HG03442 (cell line): Measurements from ENCODE around the gene MKLN1.

ENCODE experiments used
- ATAC-seq: cut with Tn5 transposase; IDR thresholded peaks from one replicate; pipeline ENCODE4 v1.9.1; 2021; ENCODE audit warnings: mild to moderate bottlenecking, moderate library complexity; ENCODE audit not compliant: unreplicated experiment

Gene MKLN1

GRCh38 chr7:131346885-131347592, 19.4 kb downstream of the MKLN1 start:
- ATAC-seq = no peak

- no peak for ATAC-seq
These were observed 24.4 kb downstream of the MKLN1 start for GRCh38 chr7:131352032-131352431.

GRCh38 chr7:131354390-131354789, 26.7 kb downstream of the MKLN1 start:
- no peak for ATAC-seq

GRCh38 chr7:131355917-131356777, 28.5 kb downstream of the MKLN1 start:
- no peak for ATAC-seq

- ATAC-seq = no peak
These were observed 29.7 kb downstream of the MKLN1 start for GRCh38 chr7:131357282-131357880.

GRCh38 chr7:131358636-131359035, 31.0 kb downstream of the MKLN1 start:
- no peak for ATAC-seq

- ATAC-seq = no peak
These were observed 31.6 kb downstream of the MKLN1 start for GRCh38 chr7:131359136-131359776.

GRCh38 chr7:131363719-131364118, 36.0 kb downstream of the MKLN1 start:
- ATAC-seq = no peak

- ATAC-seq = no peak
These were observed 37.2 kb downstream of the MKLN1 start for GRCh38 chr7:131364767-131365344.

- ATAC-seq = no peak
These were observed 38.2 kb downstream of the MKLN1 start for GRCh38 chr7:131365838-131366237.

GRCh38 chr7:131369354-131369753, 41.7 kb downstream of the MKLN1 start:
- ATAC-seq = no peak

- ATAC-seq = peak; percentile 58
These were observed 42.9 kb downstream of the MKLN1 start for GRCh38 chr7:131370523-131370968.

GRCh38 chr7:131371411-131371810, 43.7 kb downstream of the MKLN1 start:
- ATAC-seq = no peak

- ATAC-seq = no peak
These were observed 44.9 kb downstream of the MKLN1 start for GRCh38 chr7:131372554-131372953.

GRCh38 chr7:131374821-131375220, 47.1 kb downstream of the MKLN1 start:
- ATAC-seq = no peak

GRCh38 chr7:131381069-131381838, 53.6 kb downstream of the MKLN1 start:
- ATAC-seq = no peak

- no peak for ATAC-seq
These were observed 56.0 kb downstream of the MKLN1 start for GRCh38 chr7:131383417-131384285.

- no peak for ATAC-seq
These were observed 56.6 kb downstream of the MKLN1 start for GRCh38 chr7:131384286-131384635.

- no peak for ATAC-seq
These were observed 57.4 kb downstream of the MKLN1 start for GRCh38 chr7:131385039-131385605.
